ENCODE results near the gene FRMD4A.

- TF ChIP-seq POLR2A (IDR thresholded peaks at IDR 0.05) (no peak), CTCF (IDR thresholded peaks at IDR 0.05 in 4 of 5, conservative IDR thresholded peaks at IDR 0.05 in 1 of 5) (no peak)
Measured at GRCh38 chr10:14050598-14050997, 280.1 kb downstream of the FRMD4A start.
